GM12878 (cell line): ENCODE results near the gene PPDPF. TPM values are rescaled to one million over a fixed set of nuclear protein-coding genes. Genes with fewer than 3 reads are reported as not detected.

Source experiments
- ATAC-seq: fragments of 200-7000 bp; cut with Tn5 transposase; 3 replicates; pipeline ENCODE4 v1.9.1; 2020; ENCODE audit warnings: mild to moderate bottlenecking, moderate library complexity
- BruUV-seq: library from RNA; stranded (reverse); fragments of 400-500 nt; replicated peaks from 2 replicates; lab custom pipeline; 2021; lab: Mats Ljungman, UMichigan
- CTCF ChIA-PET: fragments of 300-600 bp; sonication (Branson Sonifier 250); formaldehyde crosslinking; extraction: SDS; loops from one replicate; lab custom pipeline; 2021; ENCODE audit warnings: inconsistent platforms; lab: Yijun Ruan, JAX
- POLR2A ChIA-PET: fragments of 350-600 bp; formaldehyde crosslinking; extraction: SDS; loops from one replicate; lab custom pipeline; 2021; ENCODE audit warnings: inconsistent platforms; lab: Charles Lee
- RAD21 ChIA-PET: fragments of 300-600 bp; sonication (Branson Sonifier 250); formaldehyde crosslinking; loops from one replicate; lab custom pipeline; 2023; ENCODE audit warnings: antibody characterized with exemption; ENCODE audit not compliant: unreplicated experiment; lab: Charles Lee
- SMC1A ChIA-PET: fragments of 300-600 bp; sonication (Branson Sonifier 250); formaldehyde crosslinking; loops from one replicate; lab custom pipeline; 2023; ENCODE audit not compliant: unreplicated experiment, uncharacterized antibody; lab: Charles Lee
- DNase-seq: peaks from one replicate; pipeline ENCODE4 v3.0.0-alpha.2; 2011; ENCODE audit warnings: low read depth, low spot score
- FAIRE-seq: peaks from 3 replicates; lab custom pipeline; 2011; peaks lifted over from hg19 to GRCh38; lab: Jason Lieb, UNC
- H2AFZ ChIP-seq: 2 replicates; pipeline ENCODE4 v1.6.0; 2011; ENCODE audit warnings: low read depth, low read length, control low read depth; ENCODE audit not compliant: control insufficient read depth
- H3K27ac ChIP-seq: 2 replicates; pipeline ENCODE4 v1.5.1; 2011; ENCODE audit warnings: control low read depth; ENCODE audit not compliant: control insufficient read depth, insufficient read depth
- H3K27me3 ChIP-seq, 2 experiments: replicated peaks in 1 of 2; 2 replicates each; pipeline versions ENCODE4 v1.6.0 to v1.6.1; 2011; ENCODE audit warnings: low read length in 1 of 2; ENCODE audit not compliant: control insufficient read depth in 2 of 2, insufficient read depth in 2 of 2
- H3K36me3 ChIP-seq, 2 experiments: 2 replicates each; pipeline ENCODE4 v1.5.1; 2011; ENCODE audit warnings: low read length in 1 of 2; ENCODE audit not compliant: control insufficient read depth in 2 of 2, insufficient read depth in 2 of 2
- H3K4me1 ChIP-seq: 2 replicates; pipeline ENCODE4 v1.6.1; 2011; ENCODE audit warnings: mild to moderate bottlenecking, low read length, moderate library complexity, mixed read lengths; ENCODE audit not compliant: control insufficient read depth, insufficient read depth
- H3K4me2 ChIP-seq: 2 replicates; pipeline ENCODE4 v1.6.0; 2011; ENCODE audit warnings: control low read depth; ENCODE audit not compliant: control insufficient read depth, insufficient read depth
- H3K4me3 ChIP-seq: fragments of 200-600 bp; sonication (generic); 2 replicates; pipeline ENCODE4 v1.5.1; 2016
- H3K79me2 ChIP-seq: 2 replicates; pipeline ENCODE4 v1.6.0; 2011; ENCODE audit warnings: low read length; ENCODE audit not compliant: control insufficient read depth, insufficient read depth
- H3K9ac ChIP-seq: 2 replicates; pipeline ENCODE4 v1.8.0; 2011; ENCODE audit warnings: low read length, control low read depth, mixed read lengths; ENCODE audit not compliant: control insufficient read depth, insufficient read depth
- H3K9me3 ChIP-seq: replicated peaks from 3 replicates; pipeline ENCODE4 v1.5.1; 2011; ENCODE audit warnings: mild to moderate bottlenecking, low read length; ENCODE audit not compliant: control insufficient read depth, insufficient read depth
- H4K20me1 ChIP-seq: 2 replicates; pipeline ENCODE4 v1.6.0; 2011; ENCODE audit not compliant: control insufficient read depth, insufficient read depth
- POLR2A ChIP-seq: IDR thresholded peaks from 2 replicates; pipeline ENCODE4 v1.6.1; 2011; ENCODE audit warnings: low read depth, mild to moderate bottlenecking, low read length
- TBL1XR1 ChIP-seq: IDR thresholded peaks from 2 replicates; pipeline ENCODE4 v1.6.1; 2012; ENCODE audit warnings: low read depth, low read length, improper control_type of control experiment
- WGBS: methylation state at CpG from one replicate; pipeline ENCODE4 v1.1.6; 2016; ENCODE audit warnings: low lambda C conversion rate; ENCODE audit not compliant: insufficient replicate concordance, insufficient coverage; ENCODE audit errors: missing lambda C conversion rate; 5-methylcytosine and 5-hydroxymethylcytosine counted together
- in situ Hi-C: fragments of 300-500 bp; cut with MboI; formaldehyde crosslinking; loops from 9 replicates; pipeline ENCODE4 v1.14.3; 2018; ENCODE audit warnings: mixed read lengths
- intact Hi-C: fragments of 100-400 bp; cut with micrococcal nuclease; formaldehyde crosslinking; loops from one replicate; pipeline ENCODE4 v1.14.2; 2022; ENCODE audit not compliant: unreplicated experiment
- polyA plus RNA-seq, 11 experiments: library from polyadenylated mRNA; depleted of rRNA in 4 of 11; unstranded in 6 of 11; stranded (reverse) in 5 of 11; fragments of >200 nt; fragmentation: Nextera tagmentation in 4 of 11; fragmentation: Illumina TruSeq in 1 of 11; extraction: Ambion mirVana in 4 of 11; extraction: Trizol in 1 of 11; gene quantifications; 1 replicate in 1 of 11; 2 replicates in 10 of 11; pipeline versions ENCODE4 v1.2.1 to v1.2.3, GENCODE V29; 2011 to 2016; ENCODE audit warnings: inconsistent platforms in 2 of 11, missing spikeins in 2 of 11, low read depth in 1 of 11
- total RNA-seq, 4 experiments: library from RNA; depleted of rRNA in 3 of 4; stranded (reverse); fragments of >200 nt in 3 of 4; fragmentation: Illumina TruSeq in 1 of 4; extraction: Trizol in 1 of 4; gene quantifications; 2 replicates each; pipeline versions ENCODE4 v1.2.1 to v1.2.3, GENCODE V29; 2013 to 2021
- TF ChIP-seq, protein P1 (sequence below): IDR thresholded peaks from 2 replicates; pipeline ENCODE4 v1.6.1; 2012; ENCODE audit warnings: low read depth, low read length, improper control_type of control experiment

Gene PPDPF
- total and polyA plus RNA-seq, 10 of the 15 experiments (the other 5 are each of a cell fraction or from before 2014, with no cell fraction given) = 0.32 to 154 (median 22.8) TPM

GRCh38 chr20:63529180-63529860 lies 8.8 kb downstream of the PPDPF start:
- RAD21 ChIA-PET = interaction anchor here (0.6 to 1.7 kb wide), 3 partner anchors 9 to 591 kb away, joined by 4 to 5 read pairs (median 4); partner anchors contain the start of genes PPDPF and PTK6
- WGBS = 64% methylated on average over 27 of the region's 27 CpGs
- Histone ChIP-seq H3K36me3 (no peaks in the 10 kb centered on the region), H3K4me2 (peak overlapping the region; percentile 36), H4K20me1 (no peaks in the 10 kb centered on the region), H3K27me3 (no peaks in the 10 kb centered on the region; a peak in 1 of 4 replicates), H3K4me3 (no peak overlapping the region), H3K9ac (no peak overlapping the region), H3K4me1 (peaks cover 10% of the 10 kb centered on the region), H3K9me3 (no peaks in the 10 kb centered on the region), H3K79me2 (no peaks in the 10 kb centered on the region), H3K27ac (no peak overlapping the region), H2AFZ (no peak overlapping the region)
- FAIRE-seq = no peak
- CTCF ChIA-PET = interaction anchor here (0.9 to 2.7 kb wide), 3 partner anchors 8 to 509 kb away, joined by 4 to 13 read pairs (median 4); partner anchors contain the start of gene PTK6
- no TSS peak for BruUV-seq
- peak; percentile 11; the same call in 1 of the 3 replicates for ATAC-seq
- DNase-seq = no peak
- TF ChIP-seq, protein P1, sequence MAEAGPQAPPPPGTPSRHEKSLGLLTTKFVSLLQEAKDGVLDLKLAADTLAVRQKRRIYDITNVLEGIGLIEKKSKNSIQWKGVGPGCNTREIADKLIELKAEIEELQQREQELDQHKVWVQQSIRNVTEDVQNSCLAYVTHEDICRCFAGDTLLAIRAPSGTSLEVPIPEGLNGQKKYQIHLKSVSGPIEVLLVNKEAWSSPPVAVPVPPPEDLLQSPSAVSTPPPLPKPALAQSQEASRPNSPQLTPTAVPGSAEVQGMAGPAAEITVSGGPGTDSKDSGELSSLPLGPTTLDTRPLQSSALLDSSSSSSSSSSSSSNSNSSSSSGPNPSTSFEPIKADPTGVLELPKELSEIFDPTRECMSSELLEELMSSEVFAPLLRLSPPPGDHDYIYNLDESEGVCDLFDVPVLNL = no peak
- TF ChIP-seq POLR2A (peak; percentile 33; the same call in 1 of the 2 replicates), TBL1XR1 (no peak)
- SMC1A ChIA-PET = interaction anchor here (0.8 to 2.3 kb wide), 3 partner anchors 8 to 33 kb away, joined by 4 to 6 read pairs (median 5); partner anchors contain the start of gene PTK6
- in situ Hi-C loops (no loop called here), intact Hi-C loops (no loop called here)
- POLR2A ChIA-PET = interaction anchor here (1.5 kb wide), 1 partner anchor 9 kb away, joined by 8 read pairs; the partner anchor contains the start of gene PPDPF
